Measurements from ENCODE around the gene GK. TPM values are rescaled to one million over a fixed set of nuclear protein-coding genes. Genes with fewer than 3 reads are reported as not detected.

The GK gene
- total and polyA plus RNA-seq, 9 of the 15 experiments (the other 6 are each of a cell fraction or from before 2014, with no cell fraction given), result 8.0 to 15.7 (median 12.4) TPM

DNA sequence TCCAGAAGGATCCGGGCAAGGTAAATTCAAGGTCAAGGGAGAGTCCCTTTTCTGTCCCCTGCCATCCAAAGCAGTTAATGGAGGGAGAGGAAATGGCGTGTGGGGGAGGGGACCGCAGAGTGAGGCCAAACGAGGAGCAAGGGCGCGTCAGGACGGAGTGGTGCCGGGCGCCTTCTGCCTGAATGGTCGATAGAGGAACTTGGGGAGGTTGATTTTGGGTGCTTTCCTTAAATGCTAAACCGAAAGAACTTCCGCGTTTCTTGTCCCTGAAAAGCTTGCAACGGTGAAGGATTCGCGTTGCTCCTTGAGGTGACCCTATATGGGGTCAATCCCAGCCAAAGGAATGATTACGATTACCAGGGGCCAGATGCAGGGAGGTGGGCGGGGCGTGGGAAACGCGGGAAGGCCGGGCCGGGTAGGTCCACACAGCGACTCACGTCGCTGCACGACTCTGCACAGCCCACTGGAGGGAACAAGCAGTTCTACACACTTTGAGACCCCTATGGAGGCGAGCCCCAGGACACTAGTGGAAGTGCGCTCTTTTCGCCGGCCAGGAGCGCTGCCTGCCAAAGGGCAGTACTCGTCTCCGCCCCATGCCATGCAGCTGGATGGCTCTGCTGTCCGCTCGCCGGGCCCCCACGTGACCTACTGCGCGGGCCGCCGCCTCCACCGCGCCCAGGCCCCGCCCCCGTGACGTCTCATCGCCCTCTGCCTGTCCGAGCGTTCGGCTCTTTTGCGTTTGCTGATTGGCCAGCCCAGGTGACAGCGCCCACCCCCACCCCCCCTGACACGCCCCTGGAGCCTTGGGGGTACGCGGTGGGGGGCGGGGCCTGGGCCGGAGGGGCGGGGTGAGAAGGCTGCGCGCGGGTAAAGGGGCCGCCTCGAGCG, 452 bp upstream of the GK start (continued):
- TF ChIP-seq DIDO1 (tag; IDR thresholded peaks at IDR 0.05; ENCODE audit: low read depth) (no peak), E4F1 (CRISPR knock-in tag; IDR thresholded peaks at IDR 0.05; ENCODE audit: borderline replicate concordance) (no peak), SRSF3 (IDR thresholded peaks at IDR 0.05; ENCODE audit: insufficient read depth, low read length) (no peak), ZNF717 (CRISPR knock-in tag; IDR thresholded peaks at IDR 0.05) (no peak), MAZ (CRISPR knock-in tag; conservative IDR thresholded peaks at IDR 0.05 in 1 of 2, IDR thresholded peaks at IDR 0.05 in 1 of 2) (peak in 1 of 2 experiments; percentile 15; a peak in 2 of 4 replicates), SREBF1 (IDR thresholded peaks at IDR 0.05; ENCODE audit: borderline replicate concordance, low read depth, low read length) (no peak), RBM22 (IDR thresholded peaks at IDR 0.05; ENCODE audit: low read depth, low read length, poor library complexity, severe bottlenecking) (no peak), HMGXB4 (CRISPR knock-in tag; IDR thresholded peaks at IDR 0.05) (no peak; the same call in 1 of the 2 replicates), GMEB1 (CRISPR knock-in tag; IDR thresholded peaks at IDR 0.05) (no peak), HNRNPH1 (optimal IDR thresholded peaks at IDR 0.05; ENCODE audit: low read depth, low read length) (no peak)
- TF ChIP-seq, protein P1, sequence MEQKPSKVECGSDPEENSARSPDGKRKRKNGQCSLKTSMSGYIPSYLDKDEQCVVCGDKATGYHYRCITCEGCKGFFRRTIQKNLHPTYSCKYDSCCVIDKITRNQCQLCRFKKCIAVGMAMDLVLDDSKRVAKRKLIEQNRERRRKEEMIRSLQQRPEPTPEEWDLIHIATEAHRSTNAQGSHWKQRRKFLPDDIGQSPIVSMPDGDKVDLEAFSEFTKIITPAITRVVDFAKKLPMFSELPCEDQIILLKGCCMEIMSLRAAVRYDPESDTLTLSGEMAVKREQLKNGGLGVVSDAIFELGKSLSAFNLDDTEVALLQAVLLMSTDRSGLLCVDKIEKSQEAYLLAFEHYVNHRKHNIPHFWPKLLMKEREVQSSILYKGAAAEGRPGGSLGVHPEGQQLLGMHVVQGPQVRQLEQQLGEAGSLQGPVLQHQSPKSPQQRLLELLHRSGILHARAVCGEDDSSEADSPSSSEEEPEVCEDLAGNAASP (IDR thresholded peaks at IDR 0.05), result peak; percentile 76
- TF ChIP-seq, protein P2, sequence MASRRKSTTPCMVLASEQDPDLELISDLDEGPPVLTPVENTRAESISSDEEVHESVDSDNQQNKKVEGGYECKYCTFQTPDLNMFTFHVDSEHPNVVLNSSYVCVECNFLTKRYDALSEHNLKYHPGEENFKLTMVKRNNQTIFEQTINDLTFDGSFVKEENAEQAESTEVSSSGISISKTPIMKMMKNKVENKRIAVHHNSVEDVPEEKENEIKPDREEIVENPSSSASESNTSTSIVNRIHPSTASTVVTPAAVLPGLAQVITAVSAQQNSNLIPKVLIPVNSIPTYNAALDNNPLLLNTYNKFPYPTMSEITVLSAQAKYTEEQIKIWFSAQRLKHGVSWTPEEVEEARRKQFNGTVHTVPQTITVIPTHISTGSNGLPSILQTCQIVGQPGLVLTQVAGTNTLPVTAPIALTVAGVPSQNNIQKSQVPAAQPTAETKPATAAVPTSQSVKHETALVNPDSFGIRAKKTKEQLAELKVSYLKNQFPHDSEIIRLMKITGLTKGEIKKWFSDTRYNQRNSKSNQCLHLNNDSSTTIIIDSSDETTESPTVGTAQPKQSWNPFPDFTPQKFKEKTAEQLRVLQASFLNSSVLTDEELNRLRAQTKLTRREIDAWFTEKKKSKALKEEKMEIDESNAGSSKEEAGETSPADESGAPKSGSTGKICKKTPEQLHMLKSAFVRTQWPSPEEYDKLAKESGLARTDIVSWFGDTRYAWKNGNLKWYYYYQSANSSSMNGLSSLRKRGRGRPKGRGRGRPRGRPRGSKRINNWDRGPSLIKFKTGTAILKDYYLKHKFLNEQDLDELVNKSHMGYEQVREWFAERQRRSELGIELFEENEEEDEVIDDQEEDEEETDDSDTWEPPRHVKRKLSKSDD (conservative IDR thresholded peaks at IDR 0.05; ENCODE audit: low read length), result no peak
- TF ChIP-seq, protein P3, sequence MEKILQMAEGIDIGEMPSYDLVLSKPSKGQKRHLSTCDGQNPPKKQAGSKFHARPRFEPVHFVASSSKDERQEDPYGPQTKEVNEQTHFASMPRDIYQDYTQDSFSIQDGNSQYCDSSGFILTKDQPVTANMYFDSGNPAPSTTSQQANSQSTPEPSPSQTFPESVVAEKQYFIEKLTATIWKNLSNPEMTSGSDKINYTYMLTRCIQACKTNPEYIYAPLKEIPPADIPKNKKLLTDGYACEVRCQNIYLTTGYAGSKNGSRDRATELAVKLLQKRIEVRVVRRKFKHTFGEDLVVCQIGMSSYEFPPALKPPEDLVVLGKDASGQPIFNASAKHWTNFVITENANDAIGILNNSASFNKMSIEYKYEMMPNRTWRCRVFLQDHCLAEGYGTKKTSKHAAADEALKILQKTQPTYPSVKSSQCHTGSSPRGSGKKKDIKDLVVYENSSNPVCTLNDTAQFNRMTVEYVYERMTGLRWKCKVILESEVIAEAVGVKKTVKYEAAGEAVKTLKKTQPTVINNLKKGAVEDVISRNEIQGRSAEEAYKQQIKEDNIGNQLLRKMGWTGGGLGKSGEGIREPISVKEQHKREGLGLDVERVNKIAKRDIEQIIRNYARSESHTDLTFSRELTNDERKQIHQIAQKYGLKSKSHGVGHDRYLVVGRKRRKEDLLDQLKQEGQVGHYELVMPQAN (IDR thresholded peaks at IDR 0.05; ENCODE audit: borderline replicate concordance), result peak; percentile 55; the same call in 1 of the 2 replicates

All from K562 (cell line).